Activated naive CD8-positive, alpha-beta T cell treated with anti-CD3 and anti-CD28 coated beads, Interleukin-2, amount 50 U/mL, for 24 hours (primary cell): ENCODE data around the gene CDC42BPA.

Experiments used
- ATAC-seq: fragments of 150-1000 bp; cut with Tn5 transposase; one replicate; pipeline ENCODE4 v1.10.0; 2021
- DNase-seq: peaks from one replicate; pipeline ENCODE4 v3.0.0; 2021
- H3K27ac Mint-ChIP-seq: one replicate; pipeline ENCODE4 v1.8.0; 2021; ENCODE audit warnings: mild to moderate bottlenecking, mixed read lengths
- H3K27me3 Mint-ChIP-seq: one replicate; pipeline ENCODE4 v1.8.0; 2021; ENCODE audit warnings: mixed read lengths
- H3K36me3 Mint-ChIP-seq: one replicate; pipeline ENCODE4 v1.8.0; 2021; ENCODE audit warnings: low read depth, mixed read lengths
- H3K4me1 Mint-ChIP-seq: one replicate; pipeline ENCODE4 v1.8.0; 2021; ENCODE audit warnings: mixed read lengths
- H3K4me3 Mint-ChIP-seq: one replicate; pipeline ENCODE4 v1.8.0; 2021; ENCODE audit warnings: mild to moderate bottlenecking, moderate library complexity, mixed read lengths
- H3K9me3 Mint-ChIP-seq: one replicate; pipeline ENCODE4 v1.8.0; 2021; ENCODE audit warnings: mixed read lengths

CDC42BPA gene

GRCh38 chr1:226950316-226950715 is 368.0 kb downstream of the CDC42BPA start:
- DNase-seq (no peak), ATAC-seq (no peak)
- peaks cover 11% of the 10 kb centered on the region for H3K36me3 Mint-ChIP-seq
- no peak overlapping the region for H3K4me3 Mint-ChIP-seq
- H3K9me3 Mint-ChIP-seq, result peaks cover 4% of the 10 kb centered on the region
- no peak overlapping the region for H3K27ac Mint-ChIP-seq
- H3K27me3 Mint-ChIP-seq, result no peaks in the 10 kb centered on the region
- peaks cover 21% of the 10 kb centered on the region for H3K4me1 Mint-ChIP-seq

- DNase-seq (no peak), ATAC-seq (no peak)
- peaks cover 6% of the 10 kb centered on the region for H3K36me3 Mint-ChIP-seq
- no peaks in the 10 kb centered on the region for H3K9me3 Mint-ChIP-seq
- H3K4me1 Mint-ChIP-seq, result peaks cover 18% of the 10 kb centered on the region
- H3K4me3 Mint-ChIP-seq, result no peak overlapping the region
- H3K27ac Mint-ChIP-seq, result no peak overlapping the region
- H3K27me3 Mint-ChIP-seq, result no peaks in the 10 kb centered on the region
These were observed 368.9 kb downstream of the CDC42BPA start for GRCh38 chr1:226949401-226949800.

DNA sequence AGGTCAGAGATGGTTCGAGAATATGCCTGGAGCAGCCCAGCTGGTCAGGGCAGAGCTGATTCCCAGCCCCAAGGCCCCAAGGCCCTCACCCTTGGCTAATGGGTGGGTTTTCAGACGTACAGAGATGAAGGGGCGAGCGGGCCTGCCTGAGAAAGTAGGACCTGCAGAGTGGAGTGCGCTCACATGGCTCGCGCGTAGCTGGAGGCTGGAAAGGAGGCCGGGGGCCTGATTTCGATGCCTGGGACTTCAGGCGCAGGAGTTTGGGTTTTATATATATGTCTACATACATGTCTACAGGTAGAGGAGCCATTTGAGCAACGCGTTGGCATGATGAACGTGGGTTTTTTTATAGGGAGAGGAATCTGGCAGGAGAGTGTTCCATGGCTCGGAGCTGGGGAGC is 369.3 kb downstream of the CDC42BPA start:
- no peak for DNase-seq
- Mint-ChIP-seq H3K27ac (no peak overlapping the region), H3K27me3 (no peaks in the 10 kb centered on the region), H3K4me1 (peaks cover 22% of the 10 kb centered on the region), H3K36me3 (peaks cover 5% of the 10 kb centered on the region), H3K9me3 (no peaks in the 10 kb centered on the region), H3K4me3 (no peak overlapping the region)
- ATAC-seq, result no peak

- Mint-ChIP-seq H3K27ac (no peak overlapping the region), H3K9me3 (no peaks in the 10 kb centered on the region), H3K4me1 (peaks cover 26% of the 10 kb centered on the region), H3K27me3 (no peaks in the 10 kb centered on the region), H3K4me3 (no peak overlapping the region), H3K36me3 (peaks cover 5% of the 10 kb centered on the region)
- no peak for ATAC-seq
- DNase-seq, result no peak
These were observed 369.8 kb downstream of the CDC42BPA start for GRCh38 chr1:226948480-226948879.

GRCh38 chr1:226948051-226948450 is 370.2 kb downstream of the CDC42BPA start:
- Mint-ChIP-seq H3K4me3 (no peak overlapping the region), H3K27ac (no peak overlapping the region), H3K36me3 (peaks cover 5% of the 10 kb centered on the region), H3K27me3 (no peaks in the 10 kb centered on the region), H3K9me3 (no peaks in the 10 kb centered on the region), H3K4me1 (peaks cover 28% of the 10 kb centered on the region)
- DNase-seq (no peak), ATAC-seq (no peak)

DNA sequence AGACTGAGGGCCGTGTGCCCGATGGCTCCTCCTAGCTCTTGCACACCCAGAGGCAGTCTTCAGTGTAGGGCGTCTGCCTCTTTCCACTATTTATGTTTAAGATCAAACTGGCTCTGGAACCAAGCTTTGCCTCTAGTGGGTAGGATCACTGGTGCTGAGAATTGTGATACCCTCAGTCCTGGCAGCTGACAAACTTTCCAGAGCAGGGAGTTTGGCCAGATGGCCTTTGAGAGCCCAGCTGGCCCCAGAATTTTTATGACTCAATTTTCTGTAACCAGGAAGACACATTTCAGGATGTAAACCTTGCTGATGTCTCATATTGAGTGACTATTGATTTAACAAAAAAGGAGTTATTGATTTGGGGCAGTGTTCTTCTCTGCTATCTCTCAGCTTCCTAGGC is 371.5 kb downstream of the CDC42BPA start:
- Mint-ChIP-seq H3K36me3 (peaks cover 5% of the 10 kb centered on the region), H3K9me3 (no peaks in the 10 kb centered on the region), H3K4me1 (peaks cover 36% of the 10 kb centered on the region), H3K4me3 (no peak overlapping the region), H3K27ac (no peak overlapping the region), H3K27me3 (no peaks in the 10 kb centered on the region)
- ATAC-seq (no peak), DNase-seq (no peak)

- Mint-ChIP-seq H3K27ac (no peak overlapping the region), H3K4me3 (no peak overlapping the region), H3K36me3 (peaks cover 5% of the 10 kb centered on the region), H3K27me3 (no peaks in the 10 kb centered on the region), H3K9me3 (no peaks in the 10 kb centered on the region), H3K4me1 (peaks cover 41% of the 10 kb centered on the region)
- DNase-seq, result no peak
- no peak for ATAC-seq
These were observed 372.0 kb downstream of the CDC42BPA start for GRCh38 chr1:226946285-226946684.

DNA sequence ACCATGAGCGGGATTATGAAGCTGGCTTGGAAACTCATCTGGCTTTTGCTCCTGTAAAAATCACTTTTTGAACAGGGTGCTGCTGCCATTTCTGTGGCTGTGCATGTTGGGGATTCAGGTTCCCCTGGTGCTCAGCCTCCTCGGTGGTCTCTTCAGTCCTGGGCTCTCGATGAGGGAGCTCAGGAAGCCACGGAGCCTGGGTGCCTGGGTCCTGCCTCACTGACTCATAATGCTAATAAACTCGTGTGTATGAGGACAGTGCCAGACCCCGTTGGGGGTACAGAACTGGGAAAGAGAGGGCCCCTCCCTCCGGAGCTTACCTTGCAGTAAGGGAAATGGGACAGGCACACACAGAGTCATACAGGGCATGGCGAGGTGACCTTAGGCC is 372.4 kb downstream of the CDC42BPA start:
- H3K4me1 Mint-ChIP-seq, result peaks cover 43% of the 10 kb centered on the region
- no peaks in the 10 kb centered on the region for H3K9me3 Mint-ChIP-seq
- ATAC-seq (no peak), DNase-seq (no peak)
- no peaks in the 10 kb centered on the region for H3K27me3 Mint-ChIP-seq
- no peak overlapping the region for H3K4me3 Mint-ChIP-seq
- peaks cover 7% of the 10 kb centered on the region for H3K36me3 Mint-ChIP-seq
- no peak overlapping the region for H3K27ac Mint-ChIP-seq

DNA sequence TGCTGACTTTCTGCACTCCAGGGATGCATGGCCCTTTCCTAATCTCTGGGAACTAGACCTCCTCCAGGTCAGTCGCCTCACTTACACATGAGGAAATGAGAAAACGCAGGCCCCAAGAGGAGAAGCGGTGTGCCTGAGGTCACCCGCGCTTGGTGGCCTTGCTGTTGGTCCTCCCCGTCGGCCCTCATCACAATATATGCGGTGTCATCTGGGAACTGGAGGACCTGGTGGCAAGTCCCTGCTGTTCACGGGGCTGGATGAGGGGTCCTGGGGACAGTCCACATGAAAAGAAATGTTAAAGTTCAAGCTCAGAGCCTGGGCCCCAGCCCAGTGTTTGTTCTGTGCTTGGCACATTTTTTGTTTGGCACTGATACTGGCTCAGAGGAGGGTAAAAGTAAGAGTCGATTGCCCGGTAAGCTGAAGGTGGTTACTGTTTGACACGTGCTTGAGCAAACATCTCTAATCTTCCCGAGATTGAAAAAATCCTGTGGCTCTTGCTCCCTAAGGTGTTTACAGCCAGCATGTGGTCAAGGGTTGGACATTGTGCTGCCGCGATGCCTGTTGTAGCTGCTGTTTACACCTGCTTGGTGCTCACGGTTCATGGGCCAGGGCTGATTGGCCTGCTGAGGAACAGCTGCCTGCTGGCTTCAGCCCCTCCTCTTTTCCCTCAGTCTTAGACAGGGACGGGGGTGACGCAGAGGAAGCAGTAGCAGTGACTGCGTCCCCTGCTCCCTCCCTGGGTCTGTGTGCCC is 373.0 kb downstream of the CDC42BPA start:
- Mint-ChIP-seq H3K4me1 (peaks cover 43% of the 10 kb centered on the region), H3K4me3 (no peak overlapping the region)

DNA sequence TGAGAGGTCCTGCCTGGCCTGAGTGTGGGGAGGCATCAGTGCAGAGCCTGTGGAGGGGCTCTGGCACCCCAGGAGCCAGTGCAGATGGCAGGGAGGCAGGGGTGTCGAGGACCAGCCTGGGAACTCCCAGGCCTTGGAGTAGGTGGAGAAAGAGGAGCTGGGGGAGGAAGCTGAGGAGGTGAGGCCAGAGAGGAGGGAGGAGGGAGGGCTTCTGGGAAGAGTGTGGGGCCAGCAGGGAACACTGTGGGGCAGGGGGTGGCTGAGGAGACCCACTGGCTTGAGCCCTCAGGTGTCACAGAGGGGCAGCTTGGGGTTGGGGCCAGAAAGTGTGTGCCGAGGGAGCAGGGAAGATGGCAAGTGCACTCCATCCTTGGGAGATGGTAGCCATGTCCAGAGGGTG is 374.4 kb downstream of the CDC42BPA start:
- Mint-ChIP-seq H3K4me1 (peaks cover 43% of the 10 kb centered on the region), H3K4me3 (no peak overlapping the region), H3K27ac (no peak overlapping the region)

More for the DNA sequence above, 373.0 kb downstream of the CDC42BPA start:
- peaks cover 7% of the 10 kb centered on the region for H3K36me3 Mint-ChIP-seq
- no peak for DNase-seq
- H3K27ac Mint-ChIP-seq, result no peak overlapping the region
- H3K27me3 Mint-ChIP-seq, result no peaks in the 10 kb centered on the region
- H3K9me3 Mint-ChIP-seq, result no peaks in the 10 kb centered on the region
- ATAC-seq, result no peak

DNA sequence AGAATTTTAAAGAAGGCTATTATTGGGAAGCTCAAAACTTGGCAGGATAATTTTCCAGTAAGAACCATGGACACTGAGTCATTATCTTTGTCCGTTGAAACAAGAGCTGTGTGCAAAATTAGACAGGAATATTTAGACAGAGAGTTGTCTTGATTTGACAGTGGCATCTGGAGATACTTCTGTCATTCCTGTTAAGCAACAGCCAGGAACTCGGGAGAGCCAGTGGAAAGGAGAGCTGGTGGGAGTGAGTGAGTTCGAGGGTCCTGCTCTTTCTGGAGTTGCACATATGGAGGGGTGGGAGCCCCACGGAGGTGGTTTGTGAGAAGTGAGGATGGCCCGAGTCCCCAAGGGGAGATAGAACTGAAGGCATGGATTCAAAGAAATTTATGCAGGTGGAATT is 375.1 kb downstream of the CDC42BPA start:
- Mint-ChIP-seq H3K9me3 (no peaks in the 10 kb centered on the region), H3K27ac (no peak overlapping the region), H3K4me3 (no peak overlapping the region), H3K4me1 (peaks cover 51% of the 10 kb centered on the region), H3K36me3 (peaks cover 4% of the 10 kb centered on the region), H3K27me3 (no peaks in the 10 kb centered on the region)
- no peak for DNase-seq
- ATAC-seq, result no peak

More for the DNA sequence above, 374.4 kb downstream of the CDC42BPA start:
- ATAC-seq (no peak), DNase-seq (no peak)
- Mint-ChIP-seq H3K9me3 (no peaks in the 10 kb centered on the region), H3K36me3 (peaks cover 7% of the 10 kb centered on the region), H3K27me3 (no peaks in the 10 kb centered on the region)

DNA sequence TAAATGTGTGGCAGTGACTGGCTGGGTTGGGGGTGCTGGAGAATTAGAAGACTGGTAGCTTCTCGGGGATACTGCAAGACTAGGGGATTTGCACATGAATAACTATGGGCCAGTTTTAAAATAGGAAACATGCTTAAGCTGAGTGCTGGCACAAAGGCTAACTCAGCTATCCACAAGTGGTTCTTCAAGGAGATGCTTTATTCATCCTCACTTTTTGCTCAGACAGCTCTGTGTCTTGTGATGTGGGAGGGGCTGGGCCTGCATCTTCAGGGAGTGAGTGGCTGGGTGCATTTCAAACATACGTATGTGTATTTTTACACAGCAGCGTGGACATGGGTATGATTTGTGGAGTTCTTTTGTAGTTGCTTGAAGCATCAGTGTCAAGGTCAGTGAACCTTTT is 375.9 kb downstream of the CDC42BPA start:
- H3K27me3 Mint-ChIP-seq, result no peaks in the 10 kb centered on the region
- H3K4me1 Mint-ChIP-seq, result peaks cover 57% of the 10 kb centered on the region
- H3K9me3 Mint-ChIP-seq, result no peaks in the 10 kb centered on the region
- no peak for ATAC-seq
- H3K36me3 Mint-ChIP-seq, result peaks cover 2% of the 10 kb centered on the region
- no peak overlapping the region for H3K4me3 Mint-ChIP-seq
- DNase-seq, result no peak
- no peak overlapping the region for H3K27ac Mint-ChIP-seq

- ATAC-seq (no peak), DNase-seq (no peak)
- Mint-ChIP-seq H3K9me3 (no peaks in the 10 kb centered on the region), H3K4me3 (peak overlapping the region; percentile 84), H3K27me3 (no peaks in the 10 kb centered on the region), H3K27ac (peak overlapping the region; percentile 93), H3K36me3 (peaks cover 2% of the 10 kb centered on the region), H3K4me1 (peaks cover 51% of the 10 kb centered on the region)
These were observed 377.6 kb downstream of the CDC42BPA start for GRCh38 chr1:226940806-226941067.

DNA sequence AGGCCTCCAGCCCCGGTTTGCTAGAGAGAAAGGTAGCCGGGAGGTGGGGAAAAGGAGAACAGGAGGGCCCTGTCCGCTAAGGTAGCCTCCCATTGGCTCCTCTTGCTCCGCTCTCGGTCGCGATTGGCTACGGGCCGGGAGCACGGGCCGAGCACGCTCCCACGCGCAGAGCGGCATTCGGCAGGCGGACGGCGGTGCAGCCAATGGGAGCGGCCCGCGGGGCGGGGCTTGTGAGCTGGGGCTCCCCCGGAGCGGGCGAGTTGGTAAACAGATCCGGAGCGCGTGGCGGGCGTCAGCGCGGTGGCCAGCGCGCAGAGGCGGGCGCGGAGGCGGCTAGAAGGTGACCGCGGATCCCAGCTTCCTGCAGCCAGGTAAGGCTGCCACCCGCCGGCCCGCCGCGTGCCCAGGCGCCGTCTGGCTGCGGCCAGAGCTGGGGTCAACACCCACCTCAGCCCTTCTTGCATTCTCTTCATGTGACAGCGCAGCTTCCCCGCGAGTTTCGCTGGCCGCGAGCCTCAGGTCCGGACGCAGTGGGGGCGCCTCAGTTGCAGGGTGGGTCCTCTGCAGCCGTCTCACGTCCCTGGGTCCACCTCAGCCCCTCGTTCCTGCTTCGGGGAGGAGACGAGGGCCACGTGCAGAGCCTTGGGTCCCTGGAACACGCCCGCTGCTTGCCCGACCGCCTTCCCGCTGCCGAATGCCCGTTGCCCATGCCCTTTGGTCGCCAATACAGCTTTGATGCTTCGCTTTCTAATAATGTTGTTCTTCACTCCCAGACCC is 378.1 kb downstream of the CDC42BPA start, which contains the start of gene COQ8A:
COQ8A (plus strand) TSS at position 266 of the 777 bp plus-strand sequence. CDS start 21,092 bp downstream, outside the sequence.
- H3K4me1 Mint-ChIP-seq, result peaks cover 48% of the 10 kb centered on the region
- peak; percentile 97 for ATAC-seq
- peak; percentile 98 for DNase-seq
- peaks cover 4% of the 10 kb centered on the region for H3K9me3 Mint-ChIP-seq
- peak within 1 kb of the TSS; percentile 84 for H3K4me3 Mint-ChIP-seq
- peak within 1 kb of the TSS; percentile 93 for H3K27ac Mint-ChIP-seq
- H3K36me3 Mint-ChIP-seq, result peaks cover 3% of the 10 kb centered on the region
- H3K27me3 Mint-ChIP-seq, result no peaks in the 10 kb centered on the region
